ENCODE results near the gene RBKS.

- TF ChIP-seq CTCF (conservative IDR thresholded peaks at IDR 0.05; ENCODE audit: low read depth, low read length) = no peak
- TF ChIP-seq EZH2 (IDR thresholded peaks at IDR 0.05; ENCODE audit: borderline replicate concordance, low read depth, low read length, poor library complexity, severe bottlenecking) = no peak
These were observed 118.4 kb downstream of the RBKS start, which contains the start of gene MRPL33 for GRCh38 chr2:27771548-27772335.

Data from A673 (cell line).